Raji (cell line): ENCODE measurements around the gene MYH2.

Source experiments
- POLR2A ChIP-seq: IDR thresholded peaks from 2 replicates; pipeline ENCODE4 v1.6.1; 2011; ENCODE audit warnings: low read depth, low read length, control low read depth; ENCODE audit not compliant: insufficient read depth

Gene MYH2

GRCh38 chr17:10549096-10549842 is at the start of gene MYH2:
Gene MYH2 (minus strand): TSS chr17:10549658. CDS start chr17:10547920, 1,738 bp downstream.
- TF ChIP-seq POLR2A = no peak

GRCh38 chr17:10598621-10599020 is 49.2 kb upstream of the MYH2 start:
- no peak for TF ChIP-seq POLR2A

- no peak for TF ChIP-seq POLR2A
Measured at GRCh38 chr17:10589553-10590145, 40.2 kb upstream of the MYH2 start.

GRCh38 chr17:10585529-10585928 is 36.1 kb upstream of the MYH2 start:
- no peak for TF ChIP-seq POLR2A

GRCh38 chr17:10583834-10584233 is 34.4 kb upstream of the MYH2 start:
- no peak for TF ChIP-seq POLR2A

GRCh38 chr17:10579270-10579669 is 29.8 kb upstream of the MYH2 start:
- no peak for TF ChIP-seq POLR2A

GRCh38 chr17:10574324-10574723 is 24.9 kb upstream of the MYH2 start:
- no peak for TF ChIP-seq POLR2A

GRCh38 chr17:10563991-10564660 is 14.7 kb upstream of the MYH2 start:
- no peak for TF ChIP-seq POLR2A

GRCh38 chr17:10558049-10558448 is 8.6 kb upstream of the MYH2 start:
- TF ChIP-seq POLR2A = no peak

GRCh38 chr17:10557422-10557821 is 8.0 kb upstream of the MYH2 start:
- TF ChIP-seq POLR2A = no peak

GRCh38 chr17:10556301-10557005 is 7.0 kb upstream of the MYH2 start:
- no peak for TF ChIP-seq POLR2A

GRCh38 chr17:10550014-10550413 is 556 bp upstream of the MYH2 start:
- TF ChIP-seq POLR2A = no peak

- no peak for TF ChIP-seq POLR2A
Measured at GRCh38 chr17:10547351-10547750, 2.1 kb downstream of the MYH2 start.

- no peak for TF ChIP-seq POLR2A
Measured at GRCh38 chr17:10532026-10532425, 17.4 kb downstream of the MYH2 start.

- no peak for TF ChIP-seq POLR2A
Measured at GRCh38 chr17:10527419-10527818, 22.0 kb downstream of the MYH2 start.
